Calu3 (cell line): ENCODE measurements around the gene PRPF40B. TPM values are rescaled to one million over a fixed set of nuclear protein-coding genes. Genes with fewer than 3 reads are reported as not detected.

ENCODE experiments used
- BruUV-seq: library from RNA; stranded (reverse); fragments of 400-500 nt; replicated peaks from 2 replicates; lab custom pipeline; 2021; lab: Mats Ljungman, UMichigan
- CTCF ChIA-PET: fragments of 300-600 bp; sonication (Branson Sonifier 250); formaldehyde crosslinking; loops from one replicate; lab custom pipeline; 2022; ENCODE audit warnings: antibody characterized with exemption; lab: Charles Lee
- DNase-seq: peaks from one replicate; pipeline ENCODE4 v3.0.0; 2022
- H3K27ac Mint-ChIP-seq: one replicate; pipeline ENCODE4 v1.8.0; 2022; ENCODE audit warnings: mixed read lengths; ENCODE audit not compliant: unreplicated experiment
- H3K27me3 Mint-ChIP-seq: one replicate; pipeline ENCODE4 v1.8.0; 2022; ENCODE audit warnings: mixed read lengths; ENCODE audit not compliant: unreplicated experiment
- H3K36me3 Mint-ChIP-seq: one replicate; pipeline ENCODE4 v1.8.0; 2022; ENCODE audit warnings: mild to moderate bottlenecking, moderate library complexity, mixed read lengths; ENCODE audit not compliant: insufficient read depth, unreplicated experiment
- H3K4me1 Mint-ChIP-seq: one replicate; pipeline ENCODE4 v1.8.0; 2022; ENCODE audit warnings: mild to moderate bottlenecking, low read depth, mixed read lengths; ENCODE audit not compliant: unreplicated experiment
- H3K4me3 Mint-ChIP-seq: one replicate; pipeline ENCODE4 v1.8.0; 2022; ENCODE audit warnings: mild to moderate bottlenecking, low read depth, moderate library complexity, mixed read lengths; ENCODE audit not compliant: unreplicated experiment
- H3K9me3 Mint-ChIP-seq: one replicate; pipeline ENCODE4 v1.8.0; 2022; ENCODE audit warnings: low read depth, mixed read lengths; ENCODE audit not compliant: unreplicated experiment
- intact Hi-C: fragments of 100-400 bp; cut with micrococcal nuclease; formaldehyde crosslinking; loops from one replicate; pipeline ENCODE4 v1.10.0; 2022; ENCODE audit not compliant: unreplicated experiment
- total RNA-seq: library from RNA; stranded (reverse); gene quantifications from 2 replicates; pipeline ENCODE4 v1.2.3, GENCODE V29; 2022
- TF ChIP-seq, protein P1 (sequence below): fragments of 200-600 bp; IDR thresholded peaks from one replicate; pipeline ENCODE4 v1.8.0; 2022; ENCODE audit warnings: antibody characterized with exemption; ENCODE audit not compliant: unreplicated experiment

The PRPF40B gene
- total RNA-seq, 1 experiment from 2014 or later = 21.7 TPM

DNA sequence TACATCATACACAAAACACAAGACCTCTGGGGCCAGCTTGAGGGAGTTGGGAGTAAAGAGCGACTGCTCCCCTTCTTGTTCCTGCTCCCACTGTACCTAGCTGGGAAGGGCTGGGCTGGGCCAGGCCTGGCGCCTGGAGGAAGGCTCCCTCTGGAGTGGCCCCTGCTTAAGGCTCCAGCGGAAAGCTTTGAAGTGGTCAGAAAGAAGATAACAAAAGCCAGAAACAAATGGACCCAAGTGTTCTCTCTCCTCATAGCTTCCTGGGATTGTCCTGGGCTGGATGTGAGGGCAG lies 25.3 kb downstream of the PRPF40B start:
- no peak overlapping the region for H3K27ac Mint-ChIP-seq
- peaks cover 15% of the 10 kb centered on the region for H3K36me3 Mint-ChIP-seq
- TF ChIP-seq, protein P1, sequence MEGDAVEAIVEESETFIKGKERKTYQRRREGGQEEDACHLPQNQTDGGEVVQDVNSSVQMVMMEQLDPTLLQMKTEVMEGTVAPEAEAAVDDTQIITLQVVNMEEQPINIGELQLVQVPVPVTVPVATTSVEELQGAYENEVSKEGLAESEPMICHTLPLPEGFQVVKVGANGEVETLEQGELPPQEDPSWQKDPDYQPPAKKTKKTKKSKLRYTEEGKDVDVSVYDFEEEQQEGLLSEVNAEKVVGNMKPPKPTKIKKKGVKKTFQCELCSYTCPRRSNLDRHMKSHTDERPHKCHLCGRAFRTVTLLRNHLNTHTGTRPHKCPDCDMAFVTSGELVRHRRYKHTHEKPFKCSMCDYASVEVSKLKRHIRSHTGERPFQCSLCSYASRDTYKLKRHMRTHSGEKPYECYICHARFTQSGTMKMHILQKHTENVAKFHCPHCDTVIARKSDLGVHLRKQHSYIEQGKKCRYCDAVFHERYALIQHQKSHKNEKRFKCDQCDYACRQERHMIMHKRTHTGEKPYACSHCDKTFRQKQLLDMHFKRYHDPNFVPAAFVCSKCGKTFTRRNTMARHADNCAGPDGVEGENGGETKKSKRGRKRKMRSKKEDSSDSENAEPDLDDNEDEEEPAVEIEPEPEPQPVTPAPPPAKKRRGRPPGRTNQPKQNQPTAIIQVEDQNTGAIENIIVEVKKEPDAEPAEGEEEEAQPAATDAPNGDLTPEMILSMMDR = no peak
- H3K4me3 Mint-ChIP-seq = no peak overlapping the region
- BruUV-seq = no TSS peak
- intact Hi-C loops = no loop called here
- no peaks in the 10 kb centered on the region for H3K9me3 Mint-ChIP-seq
- H3K27me3 Mint-ChIP-seq = no peaks in the 10 kb centered on the region
- no peak for DNase-seq
- no peaks in the 10 kb centered on the region for H3K4me1 Mint-ChIP-seq
- CTCF ChIA-PET = no interaction called here

DNA sequence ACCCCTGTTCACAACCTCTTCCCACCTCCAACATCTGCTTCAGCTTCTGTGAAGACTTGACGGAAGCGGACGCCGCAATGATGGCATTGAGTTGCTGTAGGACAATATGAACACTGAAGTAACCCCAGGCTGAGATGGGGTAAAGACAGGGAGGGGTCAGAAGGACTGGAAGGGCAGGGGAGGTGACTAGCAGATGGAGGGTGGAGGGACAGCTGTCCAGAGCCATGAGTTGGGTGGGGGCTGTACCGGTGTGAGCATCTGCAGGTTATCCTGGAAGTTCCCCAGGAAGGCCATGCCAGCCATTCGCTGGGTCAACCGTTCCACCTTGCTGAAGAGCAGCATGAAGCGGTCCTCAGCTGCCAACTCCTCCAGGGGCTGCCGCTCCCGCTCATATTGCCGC lies 26.1 kb downstream of the PRPF40B start:
- Mint-ChIP-seq H3K4me3 (no peak overlapping the region), H3K4me1 (no peaks in the 10 kb centered on the region), H3K27ac (no peak overlapping the region), H3K9me3 (no peaks in the 10 kb centered on the region), H3K27me3 (no peaks in the 10 kb centered on the region), H3K36me3 (peaks cover 10% of the 10 kb centered on the region)
- intact Hi-C loops = no loop called here
- CTCF ChIA-PET = interaction anchor here (0.6 kb wide), 1 partner anchor 162 kb away, joined by 4 read pairs; no protein-coding TSS in a partner anchor
- no TSS peak for BruUV-seq
- TF ChIP-seq, protein P1 = no peak
- no peak for DNase-seq

DNA sequence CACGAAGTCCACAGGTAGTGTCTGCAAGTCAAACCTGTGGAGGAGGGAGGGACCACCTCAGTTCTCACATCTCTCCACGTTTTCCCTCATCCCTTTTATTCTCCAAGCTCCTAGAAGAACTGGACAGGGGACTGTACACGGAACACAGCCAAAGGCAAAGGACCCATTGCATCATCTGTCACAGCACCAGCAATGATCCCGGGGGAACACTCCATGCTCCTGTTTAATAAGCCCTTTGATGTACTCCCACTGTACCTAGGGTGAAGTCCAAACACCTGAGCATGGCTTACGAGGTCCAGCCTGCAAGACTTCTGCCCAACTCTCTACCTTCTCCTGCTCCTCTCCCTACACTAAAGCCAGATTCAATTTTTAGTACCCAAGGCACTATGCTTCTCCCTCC lies 26.5 kb downstream of the PRPF40B start:
- H3K27ac Mint-ChIP-seq = no peak overlapping the region
- DNase-seq = no peak
- intact Hi-C loops = no loop called here
- BruUV-seq = no TSS peak
- no peaks in the 10 kb centered on the region for H3K27me3 Mint-ChIP-seq
- no peaks in the 10 kb centered on the region for H3K9me3 Mint-ChIP-seq
- H3K36me3 Mint-ChIP-seq = peaks cover 6% of the 10 kb centered on the region
- TF ChIP-seq, protein P1 = no peak
- no peak overlapping the region for H3K4me3 Mint-ChIP-seq
- H3K4me1 Mint-ChIP-seq = no peaks in the 10 kb centered on the region
- CTCF ChIA-PET = interaction anchor here (0.6 kb wide), 1 partner anchor 162 kb away, joined by 4 read pairs; no protein-coding TSS in a partner anchor

DNA sequence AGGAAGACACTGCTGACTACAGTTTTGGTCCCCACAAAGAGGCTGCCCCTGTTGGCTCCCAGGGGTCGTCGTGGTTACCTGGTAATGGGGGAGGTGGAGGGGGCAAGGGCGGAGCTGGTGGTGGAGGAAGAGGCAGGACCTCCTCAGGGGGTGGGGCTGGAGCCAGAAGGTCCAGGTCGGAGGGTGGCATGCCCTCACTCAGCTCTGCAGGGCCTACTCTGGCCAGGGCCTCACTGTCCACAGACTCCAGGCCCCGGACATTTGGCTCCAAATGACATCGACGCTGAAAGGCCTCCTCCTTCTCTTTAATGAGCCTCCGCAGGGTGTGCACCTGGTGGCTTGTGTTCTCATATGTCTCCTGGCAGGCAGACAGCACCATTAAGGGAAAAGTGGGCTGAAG lies 28.5 kb downstream of the PRPF40B start:
- intact Hi-C loops = no loop called here
- BruUV-seq = no TSS peak
- H3K4me3 Mint-ChIP-seq = no peak overlapping the region
- H3K4me1 Mint-ChIP-seq = no peaks in the 10 kb centered on the region
- H3K27ac Mint-ChIP-seq = no peak overlapping the region
- H3K27me3 Mint-ChIP-seq = no peaks in the 10 kb centered on the region
- CTCF ChIA-PET = no interaction called here
- H3K36me3 Mint-ChIP-seq = no peaks in the 10 kb centered on the region
- H3K9me3 Mint-ChIP-seq = no peaks in the 10 kb centered on the region
- TF ChIP-seq, protein P1 = no peak
- no peak for DNase-seq
